ENCODE results near the gene ATRIP. TPM values are rescaled to one million over a fixed set of nuclear protein-coding genes. Genes with fewer than 3 reads are reported as not detected.
A peak's percentile ranks its signal among the peaks of the same experiment; 100 is the strongest.

Gene ATRIP
- total and polyA plus RNA-seq, 4 donors, result 1.7 to 4.6 (median 2.9) TPM

- Histone ChIP-seq H3K4me1 (ENCODE audit: control insufficient read depth in 4 of 4, insufficient read depth in 4 of 4, low read length in 3 of 4) (peaks cover 2 to 23% (median 14%) of the 10 kb centered on the region in 4 donors), H3K27ac (ENCODE audit: low read depth in 1 of 2, low read length in 2 of 2) (peak overlapping the region; percentile 87 to 89), H3K4me3 (ENCODE audit: low read depth in 1 of 3, low read length in 3 of 3) (peak overlapping the region; percentile 77 to 92 (median 80)), H3K9me3 (ENCODE audit: control insufficient read depth in 4 of 4, low read length in 3 of 4) (no peaks in the 10 kb centered on the region), H3K27me3 (ENCODE audit: control insufficient read depth in 4 of 4, insufficient read depth in 4 of 4, low read length in 3 of 4) (no peaks in the 10 kb centered on the region), H3K36me3 (ENCODE audit: control insufficient read depth in 4 of 4, insufficient read depth in 3 of 4, low read depth in 1 of 4, low read length in 3 of 4) (peaks cover 0 to 12% (median 4%) of the 10 kb centered on the region in 4 donors), H3K9ac (ENCODE audit: low read depth in 1 of 2, low read length in 2 of 2) (peak overlapping the region; percentile 40 to 61)
- WGBS, result 1% methylated on average over 21 of the region's 21 CpGs
- no peak for DNase-seq (ENCODE audit: low spot score)
- TF ChIP-seq HNF4G (IDR thresholded peaks at IDR 0.05), result no peak
- TF ChIP-seq GABPA (IDR thresholded peaks at IDR 0.05 in 1 of 2, conservative IDR thresholded peaks at IDR 0.05 in 1 of 2), result no peak
- no peak for TF ChIP-seq SP1 (IDR thresholded peaks at IDR 0.05)
- TF ChIP-seq HNF4A (conservative IDR thresholded peaks at IDR 0.05), result no peak
- no peak for TF ChIP-seq RAD21 (IDR thresholded peaks at IDR 0.05)
- no peak for TF ChIP-seq YY1 (IDR thresholded peaks at IDR 0.05)
- no peak for TF ChIP-seq FOXA1 (IDR thresholded peaks at IDR 0.05)
- no peak for TF ChIP-seq ZBTB33 (IDR thresholded peaks at IDR 0.05)
- no peak for TF ChIP-seq TAF1 (conservative IDR thresholded peaks at IDR 0.05)
- TF ChIP-seq CTCF (IDR thresholded peaks at IDR 0.05; ENCODE audit: low read depth, low read length, missing input control), result no peak
- TF ChIP-seq MAX (IDR thresholded peaks at IDR 0.05), result no peak
- no peak for TF ChIP-seq REST (IDR thresholded peaks at IDR 0.05)
- TF ChIP-seq ATF3 (IDR thresholded peaks at IDR 0.05), result no peak
- TF ChIP-seq EGR1 (IDR thresholded peaks at IDR 0.05; ENCODE audit: low read depth in 2 of 2), result no peak
Observed at GRCh38 chr3:48440590-48440958, 6.0 kb upstream of the ATRIP start.

- DNase-seq (ENCODE audit: low spot score), result no peak
- Histone ChIP-seq H3K4me1 (ENCODE audit: control insufficient read depth in 4 of 4, insufficient read depth in 4 of 4, low read length in 3 of 4) (peaks cover 2 to 29% (median 21%) of the 10 kb centered on the region in 4 donors), H3K27me3 (ENCODE audit: control insufficient read depth in 4 of 4, insufficient read depth in 4 of 4, low read length in 3 of 4) (no peaks in the 10 kb centered on the region), H3K4me3 (ENCODE audit: low read depth in 1 of 3, low read length in 3 of 3) (no peak overlapping the region), H3K9ac (ENCODE audit: low read depth in 1 of 2, low read length in 2 of 2) (no peak overlapping the region), H3K9me3 (ENCODE audit: control insufficient read depth in 4 of 4, low read length in 3 of 4) (no peaks in the 10 kb centered on the region), H3K27ac (ENCODE audit: low read depth in 1 of 2, low read length in 2 of 2) (no peak overlapping the region), H3K36me3 (ENCODE audit: control insufficient read depth in 4 of 4, insufficient read depth in 3 of 4, low read depth in 1 of 4, low read length in 3 of 4) (peaks cover 0 to 12% (median 4%) of the 10 kb centered on the region in 4 donors)
- 81% methylated on average over 6 of the region's 6 CpGs for WGBS
- TF ChIP-seq RXRA (IDR thresholded peaks at IDR 0.05), result no peak
- TF ChIP-seq SP1 (IDR thresholded peaks at IDR 0.05), result no peak
- no peak for TF ChIP-seq ATF3 (IDR thresholded peaks at IDR 0.05)
- TF ChIP-seq NR2F2 (IDR thresholded peaks at IDR 0.05), result no peak
- TF ChIP-seq JUND (IDR thresholded peaks at IDR 0.05), result no peak
- TF ChIP-seq HNF4G (IDR thresholded peaks at IDR 0.05), result no peak
- TF ChIP-seq RAD21 (IDR thresholded peaks at IDR 0.05), result no peak
- no peak for TF ChIP-seq YY1 (IDR thresholded peaks at IDR 0.05)
- no peak for TF ChIP-seq FOXA2 (IDR thresholded peaks at IDR 0.05)
- no peak for TF ChIP-seq FOXA1 (IDR thresholded peaks at IDR 0.05)
- no peak for TF ChIP-seq EGR1 (IDR thresholded peaks at IDR 0.05; ENCODE audit: low read depth in 2 of 2)
- no peak for TF ChIP-seq GABPA (IDR thresholded peaks at IDR 0.05 in 1 of 2, conservative IDR thresholded peaks at IDR 0.05 in 1 of 2)
- TF ChIP-seq ZBTB33 (IDR thresholded peaks at IDR 0.05), result no peak
- no peak for TF ChIP-seq MAX (IDR thresholded peaks at IDR 0.05)
- no peak for TF ChIP-seq HNF4A (conservative IDR thresholded peaks at IDR 0.05)
Observed at GRCh38 chr3:48441940-48442339, 4.6 kb upstream of the ATRIP start.

All from liver (tissue), 9 donors.